GM19455 (cell line): ENCODE data around the gene NMNAT2.
"Not testable (repeated sequence)": the region's sequence is repeated elsewhere in the genome, so short reads cannot be mapped to it uniquely, and the experiment has no call there.

Experiments used
- ATAC-seq: cut with Tn5 transposase; IDR thresholded peaks from one replicate; pipeline ENCODE4 v1.9.1; 2021; ENCODE audit not compliant: unreplicated experiment

Gene NMNAT2

GRCh38 chr1:183417772-183418491 is at the start of gene NMNAT2:
TSS of gene NMNAT2 (minus strand) at chr1:183418380. CDS start at chr1:183418267, 113 bp downstream.
- ATAC-seq = no peak

- no peak for ATAC-seq
Measured at GRCh38 chr1:183467687-183468086, 49.5 kb upstream of the NMNAT2 start.

DNA sequence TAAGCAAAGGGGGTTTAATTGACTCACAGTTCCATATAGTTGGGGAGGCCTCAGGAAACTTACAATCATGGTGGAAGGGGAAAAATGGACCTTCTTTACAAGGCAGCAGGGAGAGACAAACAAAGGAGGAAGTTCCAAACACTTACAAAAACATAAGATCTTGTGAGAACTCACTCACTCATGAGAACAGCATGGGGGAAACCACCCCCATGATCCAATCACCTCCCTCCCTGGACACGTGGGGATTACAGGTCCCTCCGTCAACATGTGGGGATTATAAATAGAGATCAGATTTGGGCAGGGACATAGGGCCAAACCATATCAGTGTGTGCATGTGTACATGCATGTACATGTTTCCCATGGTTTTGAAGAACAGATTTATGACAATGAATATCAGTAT is 48.6 kb upstream of the NMNAT2 start:
- no peak for ATAC-seq

DNA sequence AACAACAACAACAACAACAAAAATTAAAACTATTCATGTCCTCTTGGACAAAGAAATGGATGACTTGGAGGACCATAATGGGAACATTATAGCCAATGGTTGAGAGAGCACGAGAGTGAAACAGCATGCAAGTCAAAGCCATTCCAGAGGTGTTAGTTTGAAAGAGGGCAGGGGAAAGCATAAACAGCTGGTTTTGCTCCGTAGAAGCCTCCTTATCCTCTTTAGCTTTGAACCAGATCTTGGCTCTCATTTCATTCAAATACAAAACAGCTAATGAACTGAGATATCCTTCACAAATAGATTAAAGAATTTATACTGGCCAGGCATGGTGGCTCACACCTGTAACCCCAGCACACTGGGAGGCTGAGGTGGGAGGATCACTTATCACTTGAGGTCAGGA is 45.4 kb upstream of the NMNAT2 start:
- no peak for ATAC-seq

- no peak for ATAC-seq
Measured at GRCh38 chr1:183461350-183461749, 43.2 kb upstream of the NMNAT2 start.

DNA sequence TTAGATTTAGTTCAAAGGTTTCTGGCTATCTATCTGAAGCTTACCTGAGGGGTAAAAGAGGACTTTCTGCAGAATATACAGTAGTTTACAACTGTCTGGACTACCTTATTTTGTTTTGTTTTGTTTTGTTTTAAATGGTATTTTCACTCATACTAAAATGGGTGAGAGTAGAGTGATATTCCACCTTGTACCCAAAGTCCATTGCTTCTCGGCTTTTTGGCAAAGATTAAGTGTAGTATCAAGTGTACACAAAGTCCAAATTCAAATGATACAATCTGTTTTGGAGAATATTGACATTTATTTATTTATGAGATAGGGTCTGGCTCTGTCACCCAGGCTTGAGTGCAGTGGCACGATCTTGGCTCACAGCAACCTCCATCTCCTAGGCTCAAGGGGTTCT is 42.4 kb upstream of the NMNAT2 start:
- ATAC-seq = no peak

- ATAC-seq = no peak
Measured at GRCh38 chr1:183457449-183457848, 39.3 kb upstream of the NMNAT2 start.

DNA sequence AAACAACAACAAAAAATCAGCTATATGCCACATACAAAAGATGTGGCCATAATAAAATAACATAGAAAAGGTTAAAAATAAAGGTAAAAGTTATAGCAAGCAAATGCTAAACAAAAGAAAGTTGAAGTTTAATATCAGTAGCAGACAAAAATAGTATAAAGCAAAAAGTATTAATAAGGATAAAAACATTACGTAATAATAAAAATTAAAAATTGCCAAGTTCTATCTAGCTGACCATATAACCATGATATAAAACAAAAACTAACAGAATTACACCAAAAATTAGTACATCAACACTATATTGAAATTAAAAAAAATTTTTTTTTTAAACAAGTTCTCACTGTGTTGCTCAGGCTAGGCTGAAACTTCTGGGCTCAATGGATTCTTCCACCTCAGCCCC is 38.6 kb upstream of the NMNAT2 start:
- no peak for ATAC-seq

DNA sequence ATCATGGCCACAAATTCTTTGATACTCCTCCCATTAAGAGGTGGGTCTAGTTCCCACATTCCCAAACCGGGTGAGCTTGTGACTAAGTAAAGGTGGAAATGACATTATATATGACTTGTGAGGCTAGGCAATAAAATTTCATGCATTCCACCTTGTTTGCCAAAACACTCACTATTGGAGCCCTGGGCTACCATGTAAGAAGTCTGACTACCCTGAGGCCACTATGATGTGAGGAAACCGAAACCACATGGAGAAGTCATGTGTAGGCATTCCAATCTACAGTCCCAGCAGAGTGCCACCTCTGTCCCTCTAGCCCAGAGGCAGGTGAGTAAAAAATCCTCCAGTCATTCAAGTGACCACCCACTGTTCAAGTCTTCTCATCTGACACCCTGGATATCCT is 36.2 kb upstream of the NMNAT2 start:
- ATAC-seq = no peak

DNA sequence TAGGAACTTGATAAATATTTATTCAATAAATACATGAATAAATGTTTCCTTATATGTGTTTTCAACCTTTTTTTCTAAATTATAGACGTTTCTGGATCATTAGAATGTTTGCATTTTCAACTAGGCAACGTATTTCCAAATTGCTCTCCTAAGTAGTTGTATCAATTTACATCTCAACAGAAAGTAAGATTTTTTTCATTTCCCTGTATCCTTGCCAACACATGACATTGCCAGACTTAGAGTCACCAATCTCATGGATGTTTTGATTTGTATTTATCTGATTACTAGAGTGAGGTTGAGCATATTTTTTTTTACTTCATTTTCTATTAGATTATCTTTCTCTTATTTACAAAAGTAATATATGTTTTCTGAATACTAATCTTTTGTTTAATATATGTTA is 31.9 kb upstream of the NMNAT2 start:
- ATAC-seq = no peak

DNA sequence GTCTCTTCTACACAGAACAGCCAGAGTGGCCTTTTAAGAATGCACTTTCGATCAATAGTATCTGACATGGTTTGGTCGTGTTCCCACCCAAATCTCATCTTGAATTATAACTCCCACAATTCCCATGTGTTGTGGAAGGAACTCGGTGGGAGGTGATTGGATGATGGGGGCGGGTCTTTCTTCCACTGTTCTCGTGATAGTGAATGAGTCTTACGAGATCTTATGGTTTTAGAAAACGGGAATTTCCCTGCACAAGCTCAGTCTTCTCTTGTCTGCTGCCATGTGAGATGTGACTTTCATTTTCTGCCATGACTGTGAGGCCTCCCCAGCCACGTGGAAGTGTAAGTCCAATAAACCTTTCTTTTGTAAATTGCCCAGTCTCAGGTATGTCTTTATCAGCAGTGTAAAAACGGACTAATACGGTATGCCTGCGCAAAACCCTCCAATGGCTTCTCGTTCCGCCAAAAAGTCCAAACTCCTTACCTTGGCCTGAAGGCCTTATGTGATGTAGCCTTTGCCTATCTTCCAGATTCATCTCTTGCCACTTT is 31.1 kb upstream of the NMNAT2 start:
- no peak for ATAC-seq

DNA sequence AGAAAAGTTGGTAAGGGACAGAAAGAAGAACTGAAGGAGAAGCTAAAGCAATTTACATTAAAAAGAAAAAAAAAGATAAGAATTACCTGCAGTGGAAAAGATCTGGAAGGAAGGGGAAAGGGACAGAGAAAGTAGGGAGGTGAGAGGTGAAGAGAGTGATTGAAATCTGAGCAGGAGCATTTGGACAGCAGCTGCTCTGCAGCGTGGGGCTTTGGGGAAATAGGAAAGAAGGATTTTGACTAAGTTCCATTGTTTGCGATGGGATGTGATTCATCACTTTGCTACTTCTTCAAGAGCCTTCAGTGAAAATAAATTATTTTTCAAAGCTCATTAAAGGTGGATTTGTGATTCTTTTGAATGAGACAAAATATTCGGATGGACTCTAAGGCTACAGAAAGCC is 26.1 kb upstream of the NMNAT2 start:
- ATAC-seq = no peak

DNA sequence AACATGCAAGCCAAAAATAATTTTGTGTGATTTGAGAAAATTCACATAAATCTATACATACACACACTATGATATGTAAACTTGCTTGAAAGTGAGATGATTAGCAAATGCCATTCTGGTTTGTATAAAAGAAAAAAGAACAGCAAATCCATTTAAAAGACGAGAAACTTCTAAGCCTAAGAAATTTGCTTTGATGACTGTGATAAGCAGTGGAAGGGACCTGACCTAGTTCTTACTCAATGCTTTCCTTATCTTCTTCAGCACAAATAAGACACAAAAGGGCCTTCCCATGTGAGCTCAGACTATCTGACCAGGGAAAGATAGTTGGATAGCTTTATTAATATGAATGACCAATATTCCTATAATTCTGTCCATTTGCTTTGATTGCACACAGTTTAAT is 25.3 kb upstream of the NMNAT2 start:
- ATAC-seq = no peak

- no peak for ATAC-seq
Measured at GRCh38 chr1:183443011-183443410, 24.8 kb upstream of the NMNAT2 start.

DNA sequence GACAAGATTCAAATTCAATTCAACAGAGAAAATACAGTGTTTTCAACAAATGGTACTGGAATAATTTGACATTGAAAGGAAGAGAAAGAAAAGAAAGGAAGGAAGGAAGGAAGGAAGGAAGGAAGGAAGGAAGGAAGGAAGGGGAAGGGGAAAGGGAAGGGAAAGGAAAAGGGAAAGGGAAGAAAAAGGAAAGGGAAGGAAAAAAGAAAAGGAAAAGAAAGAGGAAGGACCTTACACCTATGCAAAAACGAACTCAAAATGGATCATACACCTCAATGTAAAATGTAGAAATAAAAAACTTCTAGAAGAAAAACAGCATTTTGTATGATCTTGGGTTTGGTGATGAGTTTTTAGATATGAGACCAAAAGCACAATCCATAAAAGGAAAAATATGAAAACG is 19.9 kb upstream of the NMNAT2 start:
- no peak for ATAC-seq

DNA sequence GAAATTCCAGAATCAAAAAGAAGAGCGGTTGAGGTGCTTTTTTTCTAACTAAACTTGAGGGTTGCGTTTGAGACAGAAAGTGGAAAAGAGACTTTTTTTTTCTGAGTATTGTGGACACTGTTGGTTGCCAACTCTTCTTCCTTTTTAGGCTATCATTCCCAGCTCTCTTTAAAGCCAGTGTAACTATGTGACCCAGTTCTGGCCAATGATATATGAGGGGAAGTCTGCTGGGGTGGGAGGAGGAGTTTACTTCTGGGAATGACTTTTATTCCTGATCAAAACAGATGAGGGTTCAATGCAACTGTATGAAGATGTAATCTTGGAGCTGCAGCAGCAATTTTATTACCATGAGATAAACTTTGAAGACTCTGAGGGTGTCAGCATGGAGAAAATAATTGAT is 17.3 kb upstream of the NMNAT2 start:
- ATAC-seq = no peak

DNA sequence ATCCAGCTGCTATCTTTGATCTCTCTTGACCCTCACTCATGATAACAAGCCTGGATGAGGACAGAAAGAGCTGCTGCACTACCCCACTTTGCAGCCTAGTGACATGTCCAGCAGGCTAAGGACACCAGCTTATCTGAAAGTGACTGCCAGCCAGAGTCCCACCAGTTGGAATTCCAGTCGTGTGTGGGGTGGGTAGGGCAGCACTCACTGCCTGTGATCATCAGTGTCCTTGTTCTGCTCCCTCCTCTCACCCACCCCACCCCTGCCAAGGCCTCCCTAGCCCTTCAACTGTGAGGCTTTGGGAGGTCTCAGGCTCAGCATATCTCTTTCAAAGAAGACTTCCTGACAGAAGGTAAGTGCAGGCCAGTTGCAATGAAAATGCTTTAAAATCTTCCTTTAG is 15.5 kb upstream of the NMNAT2 start:
- no peak for ATAC-seq

- no peak for ATAC-seq
Measured at GRCh38 chr1:183432548-183432875, 14.3 kb upstream of the NMNAT2 start.

GRCh38 chr1:183431840-183432547 is 13.8 kb upstream of the NMNAT2 start:
- ATAC-seq = no peak

DNA sequence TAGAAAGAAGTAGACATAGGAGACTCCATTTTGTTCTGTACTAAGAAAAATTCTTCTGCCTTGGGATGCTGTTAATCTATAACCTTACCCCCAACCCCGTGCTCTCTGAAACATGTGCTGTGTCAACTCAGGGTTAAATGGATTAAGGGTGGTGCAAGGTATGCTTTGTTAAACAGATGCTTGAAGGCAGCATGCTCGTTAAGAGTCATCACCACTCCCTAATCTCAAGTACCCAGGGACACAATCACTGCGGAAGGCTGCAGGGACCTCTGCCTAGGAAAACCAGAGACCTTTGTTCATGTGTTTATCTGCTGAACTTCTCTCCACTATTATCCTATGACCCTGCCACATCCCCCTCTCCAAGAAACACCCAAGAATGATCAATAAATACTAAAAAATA is 9.4 kb upstream of the NMNAT2 start:
- ATAC-seq = not testable (repeated sequence)

GRCh38 chr1:183424691-183425090 is 6.5 kb upstream of the NMNAT2 start:
- no peak for ATAC-seq

GRCh38 chr1:183423541-183423940 is 5.4 kb upstream of the NMNAT2 start:
- ATAC-seq = no peak

DNA sequence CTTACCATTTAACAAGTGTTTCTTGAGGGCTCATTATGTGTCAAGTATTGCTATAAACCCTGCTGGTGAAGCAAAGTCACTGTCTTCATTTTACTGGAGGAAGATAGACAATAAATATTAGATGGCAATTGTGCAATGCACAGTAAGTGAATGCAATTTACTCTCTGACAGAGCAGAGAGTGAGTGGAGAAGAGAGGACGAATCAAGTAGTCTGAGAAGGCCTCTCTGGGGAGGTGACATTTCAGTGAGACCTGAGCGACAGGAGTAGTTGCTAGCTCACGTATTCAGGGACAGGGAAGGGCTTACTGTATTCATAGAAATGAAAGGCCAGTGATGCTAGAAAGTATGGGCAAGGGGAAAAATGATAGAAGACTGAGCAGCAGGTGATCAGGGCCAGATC is 1.2 kb upstream of the NMNAT2 start:
- ATAC-seq = no peak
